Chondrocyte (in vitro differentiated cells): ENCODE results near the gene KLK7. TPM values are rescaled to one million over a fixed set of nuclear protein-coding genes. Genes with fewer than 3 reads are reported as not detected.
A peak's percentile ranks its signal among the peaks of the same experiment; 100 is the strongest.

Source experiments
- DNase-seq: peaks from one replicate; pipeline ENCODE4 v3.0.0; 2021; ENCODE audit warnings: mixed read lengths, low spot score
- H3K27ac Mint-ChIP-seq: one replicate; pipeline ENCODE4 v1.8.0; 2021; ENCODE audit warnings: mild to moderate bottlenecking, moderate library complexity, mixed read lengths; ENCODE audit not compliant: unreplicated experiment
- H3K27me3 Mint-ChIP-seq: 2 replicates; pipeline ENCODE4 v1.8.0; 2021; ENCODE audit warnings: low read depth, mixed read lengths
- H3K36me3 Mint-ChIP-seq: 2 replicates; pipeline ENCODE4 v1.8.0; 2021; ENCODE audit warnings: low read depth, mixed read lengths
- H3K4me1 Mint-ChIP-seq: 2 replicates; pipeline ENCODE4 v1.8.0; 2021; ENCODE audit warnings: low read depth, mild to moderate bottlenecking, mixed read lengths
- H3K4me3 Mint-ChIP-seq: one replicate; pipeline ENCODE4 v1.8.0; 2021; ENCODE audit warnings: mild to moderate bottlenecking, moderate library complexity, mixed read lengths; ENCODE audit not compliant: unreplicated experiment
- H3K9me3 Mint-ChIP-seq: 2 replicates; pipeline ENCODE4 v1.8.0; 2021; ENCODE audit warnings: low read depth, mixed read lengths
- total RNA-seq: library from RNA; stranded (reverse); gene quantifications from 3 replicates; pipeline ENCODE4 v1.2.1, GENCODE V29; 2021
- TF ChIP-seq, protein P1 (sequence below): fragments of 200-600 bp; sonication (generic); IDR thresholded peaks from 2 replicates; pipeline ENCODE4 v1.5.0; 2021; ENCODE audit warnings: antibody characterized with exemption, mild to moderate bottlenecking, moderate library complexity

The KLK7 gene
- total RNA-seq, 1 donor from 2014 or later, result not detected

DNA sequence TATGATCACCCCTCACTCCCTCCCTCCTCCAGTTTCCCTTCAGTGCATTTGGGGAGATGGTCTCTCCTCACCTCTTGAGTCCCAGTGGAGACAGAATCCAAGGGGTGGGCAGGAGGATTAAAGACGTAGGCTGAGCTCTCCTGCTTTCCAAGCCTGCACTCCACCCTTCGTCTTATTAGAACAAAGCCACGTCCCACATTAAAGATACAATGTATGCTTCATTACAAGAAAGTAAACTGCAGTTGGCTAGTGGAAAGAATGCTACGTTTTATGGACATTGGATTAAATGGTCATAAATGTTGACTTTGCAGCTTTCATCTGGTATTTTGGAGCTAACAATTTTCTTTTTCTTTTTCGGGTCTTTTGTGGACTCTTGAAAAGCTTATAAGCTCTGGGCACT lies 44.2 kb upstream of the KLK7 start:
- TF ChIP-seq, protein P1, sequence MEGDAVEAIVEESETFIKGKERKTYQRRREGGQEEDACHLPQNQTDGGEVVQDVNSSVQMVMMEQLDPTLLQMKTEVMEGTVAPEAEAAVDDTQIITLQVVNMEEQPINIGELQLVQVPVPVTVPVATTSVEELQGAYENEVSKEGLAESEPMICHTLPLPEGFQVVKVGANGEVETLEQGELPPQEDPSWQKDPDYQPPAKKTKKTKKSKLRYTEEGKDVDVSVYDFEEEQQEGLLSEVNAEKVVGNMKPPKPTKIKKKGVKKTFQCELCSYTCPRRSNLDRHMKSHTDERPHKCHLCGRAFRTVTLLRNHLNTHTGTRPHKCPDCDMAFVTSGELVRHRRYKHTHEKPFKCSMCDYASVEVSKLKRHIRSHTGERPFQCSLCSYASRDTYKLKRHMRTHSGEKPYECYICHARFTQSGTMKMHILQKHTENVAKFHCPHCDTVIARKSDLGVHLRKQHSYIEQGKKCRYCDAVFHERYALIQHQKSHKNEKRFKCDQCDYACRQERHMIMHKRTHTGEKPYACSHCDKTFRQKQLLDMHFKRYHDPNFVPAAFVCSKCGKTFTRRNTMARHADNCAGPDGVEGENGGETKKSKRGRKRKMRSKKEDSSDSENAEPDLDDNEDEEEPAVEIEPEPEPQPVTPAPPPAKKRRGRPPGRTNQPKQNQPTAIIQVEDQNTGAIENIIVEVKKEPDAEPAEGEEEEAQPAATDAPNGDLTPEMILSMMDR, result no peak
- Mint-ChIP-seq H3K4me1 (no peaks in the 10 kb centered on the region), H3K4me3 (no peak overlapping the region), H3K27ac (no peak overlapping the region), H3K36me3 (no peaks in the 10 kb centered on the region), H3K9me3 (peaks cover 8% of the 10 kb centered on the region), H3K27me3 (peaks cover 17% of the 10 kb centered on the region)
- DNase-seq, result no peak

DNA sequence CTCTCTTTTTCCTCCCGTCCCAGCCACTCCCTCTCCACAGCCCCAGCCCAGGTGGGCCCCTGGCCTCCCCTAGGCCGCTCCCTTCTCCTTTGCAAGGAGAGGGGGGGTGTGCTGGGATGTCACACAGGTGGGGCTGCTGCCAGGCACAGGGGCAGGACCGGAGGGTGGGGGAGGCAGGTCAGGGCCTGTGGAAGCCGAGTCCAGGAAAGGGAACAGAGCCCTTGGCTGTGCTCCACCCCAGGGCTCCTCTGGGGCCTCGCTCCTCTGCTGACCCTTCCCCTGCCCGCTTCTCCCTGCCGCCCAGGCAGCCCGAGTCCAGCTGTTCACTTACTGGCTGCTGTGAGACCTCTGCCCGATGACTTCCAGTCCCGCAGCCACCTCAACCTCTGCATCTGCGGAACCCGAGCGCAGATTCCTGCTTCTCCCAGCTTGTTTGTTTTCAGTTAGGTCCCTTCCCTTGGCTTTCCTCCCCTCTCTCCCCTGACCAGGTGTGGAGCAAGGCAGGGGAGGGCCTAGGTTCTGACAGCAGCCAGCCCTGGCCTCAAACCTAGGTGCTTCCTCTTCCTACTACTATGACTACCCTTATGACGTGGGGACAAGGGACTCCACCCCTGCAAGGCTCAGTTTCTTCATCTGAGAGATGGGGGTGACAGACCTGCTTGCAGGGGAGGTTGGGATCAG lies 43.5 kb upstream of the KLK7 start:
- H3K27me3 Mint-ChIP-seq, result peaks cover 22% of the 10 kb centered on the region
- H3K9me3 Mint-ChIP-seq, result peaks cover 8% of the 10 kb centered on the region
- H3K4me3 Mint-ChIP-seq, result no peak overlapping the region
- no peaks in the 10 kb centered on the region for H3K36me3 Mint-ChIP-seq
- H3K4me1 Mint-ChIP-seq, result no peaks in the 10 kb centered on the region
- TF ChIP-seq, protein P1, result no peak
- no peak for DNase-seq
- H3K27ac Mint-ChIP-seq, result no peak overlapping the region

DNA sequence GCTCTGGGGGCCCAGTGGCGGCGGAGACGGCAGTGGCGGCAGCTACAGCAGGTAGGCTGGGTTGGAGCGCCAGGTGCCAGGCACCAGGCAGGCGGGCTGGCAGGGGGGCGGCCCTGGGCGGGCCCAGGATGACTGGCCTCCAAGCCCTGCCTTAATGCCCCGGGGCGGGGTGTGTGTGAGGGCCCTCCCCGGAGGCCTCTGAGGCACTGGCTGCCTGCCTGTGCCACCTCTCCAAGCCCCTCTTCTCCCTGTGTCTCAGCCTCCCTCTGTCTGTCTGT lies 42.8 kb upstream of the KLK7 start, which contains the start of gene KLK11:
Gene KLK11, minus strand, starts transcription at position 63 of the 278 bp plus-strand sequence. CDS start 985 bp downstream, outside the sequence.
- DNase-seq, result no peak
- H3K27ac Mint-ChIP-seq, result no peak within 1 kb of the TSS
- H3K36me3 Mint-ChIP-seq, result no peaks in the 10 kb centered on the region

DNA sequence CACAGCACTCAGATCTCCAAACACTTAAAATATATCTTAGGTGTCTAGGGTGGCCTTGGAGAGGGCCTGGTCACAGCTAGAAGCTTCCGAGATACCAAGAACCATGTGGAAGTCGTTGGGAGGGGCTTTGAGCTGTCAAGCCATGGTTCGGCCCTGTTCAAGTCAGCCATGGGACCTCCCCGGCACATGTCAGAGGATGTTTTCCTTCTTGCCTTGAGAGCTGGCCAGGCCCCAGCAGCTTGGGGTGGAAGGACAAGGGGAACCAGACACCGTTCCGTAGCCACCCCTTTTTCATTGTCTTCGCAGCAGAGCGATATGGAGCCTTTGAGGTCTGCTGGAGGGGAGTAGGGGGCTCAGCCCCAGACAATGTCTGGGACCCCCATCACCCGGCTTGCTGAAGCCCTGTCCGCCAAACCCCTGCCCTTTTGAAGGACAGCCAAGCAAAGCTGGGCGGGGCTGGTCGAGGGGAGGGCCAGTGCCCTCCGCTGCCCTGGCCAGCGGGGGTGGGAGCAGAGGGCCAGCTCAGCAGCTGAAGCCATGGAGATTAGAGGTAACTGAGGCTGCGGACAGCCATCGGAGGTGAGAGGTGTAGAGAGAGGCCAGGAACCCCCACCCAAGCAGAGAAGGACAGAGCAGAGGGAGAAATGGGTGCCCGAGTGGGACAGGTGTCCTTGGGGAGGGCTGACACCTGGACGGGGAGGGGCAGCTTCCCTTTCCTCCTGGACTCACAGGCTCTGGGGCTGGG lies 42.3 kb upstream of the KLK7 start:
- Mint-ChIP-seq H3K36me3 (no peaks in the 10 kb centered on the region), H3K9me3 (peaks cover 5% of the 10 kb centered on the region), H3K4me3 (no peak overlapping the region), H3K27me3 (peaks cover 22% of the 10 kb centered on the region), H3K27ac (no peak overlapping the region), H3K4me1 (no peaks in the 10 kb centered on the region)
- TF ChIP-seq, protein P1, result no peak
- no peak for DNase-seq

More for the DNA sequence above, 42.8 kb upstream of the KLK7 start, which contains the start of gene KLK11:
- Mint-ChIP-seq H3K27me3 (peaks cover 22% of the 10 kb centered on the region), H3K4me3 (no peak within 1 kb of the TSS), H3K9me3 (peaks cover 8% of the 10 kb centered on the region), H3K4me1 (no peaks in the 10 kb centered on the region)
- TF ChIP-seq, protein P1, result no peak

DNA sequence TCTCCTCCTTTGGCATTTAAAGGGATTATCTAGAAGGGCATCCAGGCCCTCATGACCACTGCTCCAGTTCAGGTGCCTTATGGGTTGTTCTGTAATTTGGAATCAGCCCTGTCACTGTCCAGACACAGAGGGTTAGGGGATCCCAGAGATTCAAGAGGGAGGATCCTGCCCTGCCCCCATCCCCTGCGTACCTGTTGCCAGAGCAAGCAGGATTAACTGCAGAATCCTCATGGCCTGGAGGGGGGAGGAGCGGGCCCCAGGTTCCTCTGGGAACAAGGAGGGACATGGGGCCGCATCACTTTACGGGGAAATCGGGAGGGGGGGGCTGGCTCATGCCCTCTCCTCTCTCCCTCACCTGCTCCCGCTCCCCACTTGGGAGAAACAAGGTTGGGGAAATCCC lies 41.7 kb upstream of the KLK7 start:
- H3K4me3 Mint-ChIP-seq, result no peak overlapping the region
- no peaks in the 10 kb centered on the region for H3K4me1 Mint-ChIP-seq

More for the DNA sequence above, 41.7 kb upstream of the KLK7 start:
- Mint-ChIP-seq H3K27me3 (peaks cover 22% of the 10 kb centered on the region), H3K9me3 (no peaks in the 10 kb centered on the region), H3K36me3 (no peaks in the 10 kb centered on the region), H3K27ac (no peak overlapping the region)
- TF ChIP-seq, protein P1, result no peak
- peak; percentile 39 for DNase-seq
